GM18499 (cell line): Measurements from ENCODE around the gene LDAH.

Experiments
- ATAC-seq: cut with Tn5 transposase; IDR thresholded peaks from one replicate; pipeline ENCODE4 v1.9.1; 2021; ENCODE audit warnings: moderate number of reproducible peaks; ENCODE audit not compliant: insufficient read depth, unreplicated experiment

LDAH gene

GRCh38 chr2:20642055-20642971, 180.6 kb downstream of the LDAH start:
- peak; percentile 77 for ATAC-seq

GRCh38 chr2:20641123-20641985, 181.5 kb downstream of the LDAH start:
- no peak for ATAC-seq

- no peak for ATAC-seq
These were observed 182.3 kb downstream of the LDAH start for GRCh38 chr2:20640411-20641122.

GRCh38 chr2:20638646-20639430, 184.1 kb downstream of the LDAH start:
- no peak for ATAC-seq

GRCh38 chr2:20638014-20638413, 184.9 kb downstream of the LDAH start:
- ATAC-seq, result no peak

GRCh38 chr2:20637147-20637546, 185.8 kb downstream of the LDAH start:
- no peak for ATAC-seq

GRCh38 chr2:20635675-20636584, 187.0 kb downstream of the LDAH start:
- ATAC-seq, result no peak

- no peak for ATAC-seq
These were observed 187.8 kb downstream of the LDAH start for GRCh38 chr2:20635113-20635510.

- ATAC-seq, result no peak
These were observed 188.3 kb downstream of the LDAH start for GRCh38 chr2:20634507-20635112.
